ENCODE measurements around the gene B4GALT2. TPM values are rescaled to one million over a fixed set of nuclear protein-coding genes. Genes with fewer than 3 reads are reported as not detected.

The B4GALT2 gene
- total RNA-seq, 1 donor from 2014 or later, result 84.0 TPM

GRCh38 chr1:43995984-43996732 lies 17.1 kb downstream of the B4GALT2 start:
- Histone ChIP-seq H3K4me3 (ENCODE audit: low read depth, low read length) (no peak overlapping the region), H3K27me3 (ENCODE audit: control insufficient read depth, insufficient read depth, low read length) (no peaks in the 10 kb centered on the region), H3K36me3 (ENCODE audit: control insufficient read depth, insufficient read depth, low read length) (peaks cover 17% of the 10 kb centered on the region)
- DNase-seq (ENCODE audit: low read depth) (no peak), FAIRE-seq (no peak)
- TF ChIP-seq, protein P1, sequence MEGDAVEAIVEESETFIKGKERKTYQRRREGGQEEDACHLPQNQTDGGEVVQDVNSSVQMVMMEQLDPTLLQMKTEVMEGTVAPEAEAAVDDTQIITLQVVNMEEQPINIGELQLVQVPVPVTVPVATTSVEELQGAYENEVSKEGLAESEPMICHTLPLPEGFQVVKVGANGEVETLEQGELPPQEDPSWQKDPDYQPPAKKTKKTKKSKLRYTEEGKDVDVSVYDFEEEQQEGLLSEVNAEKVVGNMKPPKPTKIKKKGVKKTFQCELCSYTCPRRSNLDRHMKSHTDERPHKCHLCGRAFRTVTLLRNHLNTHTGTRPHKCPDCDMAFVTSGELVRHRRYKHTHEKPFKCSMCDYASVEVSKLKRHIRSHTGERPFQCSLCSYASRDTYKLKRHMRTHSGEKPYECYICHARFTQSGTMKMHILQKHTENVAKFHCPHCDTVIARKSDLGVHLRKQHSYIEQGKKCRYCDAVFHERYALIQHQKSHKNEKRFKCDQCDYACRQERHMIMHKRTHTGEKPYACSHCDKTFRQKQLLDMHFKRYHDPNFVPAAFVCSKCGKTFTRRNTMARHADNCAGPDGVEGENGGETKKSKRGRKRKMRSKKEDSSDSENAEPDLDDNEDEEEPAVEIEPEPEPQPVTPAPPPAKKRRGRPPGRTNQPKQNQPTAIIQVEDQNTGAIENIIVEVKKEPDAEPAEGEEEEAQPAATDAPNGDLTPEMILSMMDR (IDR thresholded peaks at IDR 0.05; ENCODE audit: insufficient read depth, low read length, severe bottlenecking), result no peak

DNA sequence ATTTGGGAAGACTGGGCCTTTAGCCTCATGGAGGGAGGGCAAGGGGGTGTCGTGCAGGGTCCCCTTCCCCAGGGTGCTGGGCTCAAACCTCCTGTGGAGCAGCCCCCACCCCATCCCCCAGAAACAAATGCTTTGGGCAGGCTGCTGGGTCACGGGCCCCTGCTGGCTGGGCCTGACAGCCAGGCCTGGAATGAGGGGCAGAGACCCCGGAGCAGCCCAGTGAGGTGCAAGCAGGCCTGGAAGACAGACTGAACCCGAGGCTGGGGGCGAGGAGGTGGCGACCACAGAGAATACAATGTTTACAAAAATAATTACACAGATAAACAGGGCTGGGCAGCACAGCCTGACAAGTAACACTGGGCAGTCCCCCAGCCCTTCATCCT lies 17.7 kb downstream of the B4GALT2 start:
- FAIRE-seq, result no peak
- no peak overlapping the region for H3K4me3 ChIP-seq (ENCODE audit: low read depth, low read length)
- TF ChIP-seq, protein P1 (IDR thresholded peaks at IDR 0.05; ENCODE audit: insufficient read depth, low read length, severe bottlenecking), result no peak
- H3K27me3 ChIP-seq (ENCODE audit: control insufficient read depth, insufficient read depth, low read length), result no peaks in the 10 kb centered on the region
- peaks cover 22% of the 10 kb centered on the region for H3K36me3 ChIP-seq (ENCODE audit: control insufficient read depth, insufficient read depth, low read length)
- DNase-seq (ENCODE audit: low read depth), result no peak

- DNase-seq (ENCODE audit: low read depth) (no peak), FAIRE-seq (no peak)
- H3K27me3 ChIP-seq (ENCODE audit: control insufficient read depth, insufficient read depth, low read length), result no peaks in the 10 kb centered on the region
- H3K4me3 ChIP-seq (ENCODE audit: low read depth, low read length), result no peak overlapping the region
- TF ChIP-seq, protein P1 (IDR thresholded peaks at IDR 0.05; ENCODE audit: insufficient read depth, low read length, severe bottlenecking), result no peak
- H3K36me3 ChIP-seq (ENCODE audit: control insufficient read depth, insufficient read depth, low read length), result peaks cover 27% of the 10 kb centered on the region
These were observed 18.4 kb downstream of the B4GALT2 start for GRCh38 chr1:43997295-43997999.

GRCh38 chr1:43998000-43998378 lies 19.0 kb downstream of the B4GALT2 start:
- H3K4me3 ChIP-seq (ENCODE audit: low read depth, low read length), result no peak overlapping the region
- TF ChIP-seq, protein P1 (IDR thresholded peaks at IDR 0.05; ENCODE audit: insufficient read depth, low read length, severe bottlenecking), result no peak
- no peaks in the 10 kb centered on the region for H3K27me3 ChIP-seq (ENCODE audit: control insufficient read depth, insufficient read depth, low read length)
- no peak for FAIRE-seq
- DNase-seq (ENCODE audit: low read depth), result no peak
- H3K36me3 ChIP-seq (ENCODE audit: control insufficient read depth, insufficient read depth, low read length), result peaks cover 32% of the 10 kb centered on the region

- DNase-seq (ENCODE audit: low read depth) (no peak), FAIRE-seq (no peak)
- TF ChIP-seq, protein P1 (IDR thresholded peaks at IDR 0.05; ENCODE audit: insufficient read depth, low read length, severe bottlenecking), result no peak
- H3K36me3 ChIP-seq (ENCODE audit: control insufficient read depth, insufficient read depth, low read length), result peaks cover 34% of the 10 kb centered on the region
- no peak overlapping the region for H3K4me3 ChIP-seq (ENCODE audit: low read depth, low read length)
- H3K27me3 ChIP-seq (ENCODE audit: control insufficient read depth, insufficient read depth, low read length), result no peaks in the 10 kb centered on the region
These were observed 20.4 kb downstream of the B4GALT2 start for GRCh38 chr1:43999455-43999854.
